OCI-LY3 (cell line): Measurements from ENCODE around the gene PHC3.

Source experiments
- EZH2phosphoT487 ChIP-seq: fragments of 200-600 bp; shearing (Covaris generic); IDR thresholded peaks from 2 replicates; pipeline ENCODE4 v1.6.1; 2018; ENCODE audit warnings: antibody characterized with exemption, mixed run types, low read depth
- TF ChIP-seq, protein P1 (sequence below): fragments of 200-600, 300-600 bp; sonication (generic); IDR thresholded peaks from 2 replicates; pipeline ENCODE4 v1.5.1; 2014; ENCODE audit warnings: antibody characterized with exemption, low read length, low read depth

DNA sequence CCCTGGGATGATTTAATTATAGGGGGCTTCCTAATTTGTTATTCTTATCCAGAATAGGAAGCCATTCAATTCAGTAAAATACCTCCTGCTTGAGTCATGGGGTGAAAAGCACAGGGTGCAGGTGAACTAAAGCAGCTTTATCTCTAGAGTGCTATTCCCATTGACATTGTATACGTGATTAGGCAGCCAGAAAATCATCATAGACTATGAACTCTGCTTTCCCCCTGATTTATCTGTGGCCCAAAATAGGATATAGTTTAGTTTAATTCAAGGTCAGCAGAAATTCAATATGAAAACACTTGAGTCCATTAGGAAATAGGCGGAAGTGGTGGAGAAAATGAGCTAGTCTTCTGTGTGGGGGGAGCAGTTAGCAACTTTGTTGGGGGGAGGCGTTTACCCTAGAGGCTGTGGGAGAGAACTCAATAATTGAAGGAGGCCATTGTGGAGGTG is 22.5 kb upstream of the PHC3 start:
- no peak for TF ChIP-seq EZH2phosphoT487
- TF ChIP-seq, protein P1, sequence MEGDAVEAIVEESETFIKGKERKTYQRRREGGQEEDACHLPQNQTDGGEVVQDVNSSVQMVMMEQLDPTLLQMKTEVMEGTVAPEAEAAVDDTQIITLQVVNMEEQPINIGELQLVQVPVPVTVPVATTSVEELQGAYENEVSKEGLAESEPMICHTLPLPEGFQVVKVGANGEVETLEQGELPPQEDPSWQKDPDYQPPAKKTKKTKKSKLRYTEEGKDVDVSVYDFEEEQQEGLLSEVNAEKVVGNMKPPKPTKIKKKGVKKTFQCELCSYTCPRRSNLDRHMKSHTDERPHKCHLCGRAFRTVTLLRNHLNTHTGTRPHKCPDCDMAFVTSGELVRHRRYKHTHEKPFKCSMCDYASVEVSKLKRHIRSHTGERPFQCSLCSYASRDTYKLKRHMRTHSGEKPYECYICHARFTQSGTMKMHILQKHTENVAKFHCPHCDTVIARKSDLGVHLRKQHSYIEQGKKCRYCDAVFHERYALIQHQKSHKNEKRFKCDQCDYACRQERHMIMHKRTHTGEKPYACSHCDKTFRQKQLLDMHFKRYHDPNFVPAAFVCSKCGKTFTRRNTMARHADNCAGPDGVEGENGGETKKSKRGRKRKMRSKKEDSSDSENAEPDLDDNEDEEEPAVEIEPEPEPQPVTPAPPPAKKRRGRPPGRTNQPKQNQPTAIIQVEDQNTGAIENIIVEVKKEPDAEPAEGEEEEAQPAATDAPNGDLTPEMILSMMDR, result no peak
